Muscle layer of duodenum (tissue), 2 donors: ENCODE data around the gene TMEM135.

ENCODE experiments used
- H3K27ac ChIP-seq: one replicate; pipeline ENCODE4 v1.7.0; 2013; ENCODE audit warnings: mild to moderate bottlenecking, low read length
- H3K27me3 ChIP-seq: one replicate; pipeline ENCODE4 v1.7.0; 2013; ENCODE audit warnings: low read depth, mild to moderate bottlenecking, control low read depth, low read length
- H3K36me3 ChIP-seq, 2 donors: one replicate each; pipeline ENCODE4 v1.7.0; 2013; ENCODE audit warnings: low read length in 2 of 2, control low read depth in 1 of 2, mild to moderate bottlenecking in 1 of 2; ENCODE audit not compliant: insufficient read depth in 2 of 2, control insufficient read depth in 1 of 2
- H3K4me1 ChIP-seq, 2 donors: one replicate each; pipeline ENCODE4 v1.7.0; 2013; ENCODE audit warnings: low read length in 2 of 2, mild to moderate bottlenecking in 2 of 2, control low read depth in 1 of 2, moderate library complexity in 1 of 2; ENCODE audit not compliant: insufficient read depth in 2 of 2, control insufficient read depth in 1 of 2
- H3K4me3 ChIP-seq, 2 donors: one replicate each; pipeline ENCODE4 v1.7.0; 2013; ENCODE audit warnings: low read length in 2 of 2, low read depth in 1 of 2, mild to moderate bottlenecking in 1 of 2
- H3K9me3 ChIP-seq, 2 donors: one replicate each; pipeline ENCODE4 v1.7.0; 2013; ENCODE audit warnings: low read length in 2 of 2, control low read depth in 1 of 2, mild to moderate bottlenecking in 1 of 2; ENCODE audit not compliant: control insufficient read depth in 1 of 2
- donor health status: healthy.

The TMEM135 gene

DNA sequence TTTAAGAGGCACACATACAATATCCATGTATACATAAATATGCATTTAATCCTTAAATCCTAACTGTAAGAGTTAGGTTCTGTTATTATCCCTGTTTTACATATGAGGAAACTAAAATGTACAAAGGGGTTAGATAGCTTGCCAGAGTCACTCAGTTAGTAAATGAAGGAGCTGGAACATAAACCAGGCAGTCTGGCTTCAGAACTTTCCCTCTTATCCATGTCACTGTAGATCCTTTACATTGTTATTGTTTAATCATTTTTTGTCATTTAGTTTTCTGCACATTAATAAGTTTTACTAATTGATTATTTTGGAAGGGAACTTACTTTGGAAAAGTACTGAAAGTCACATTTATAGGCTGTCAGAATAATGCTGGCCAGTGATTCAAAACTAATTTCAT lies 282.4 kb downstream of the TMEM135 start:
- Histone ChIP-seq H3K36me3 (peaks cover 0 to 8% of the 10 kb centered on the region in 2 donors), H3K4me3 (no peak overlapping the region), H3K27ac (no peak overlapping the region), H3K4me1 (no peaks in the 10 kb centered on the region), H3K27me3 (no peaks in the 10 kb centered on the region), H3K9me3 (no peaks in the 10 kb centered on the region)

DNA sequence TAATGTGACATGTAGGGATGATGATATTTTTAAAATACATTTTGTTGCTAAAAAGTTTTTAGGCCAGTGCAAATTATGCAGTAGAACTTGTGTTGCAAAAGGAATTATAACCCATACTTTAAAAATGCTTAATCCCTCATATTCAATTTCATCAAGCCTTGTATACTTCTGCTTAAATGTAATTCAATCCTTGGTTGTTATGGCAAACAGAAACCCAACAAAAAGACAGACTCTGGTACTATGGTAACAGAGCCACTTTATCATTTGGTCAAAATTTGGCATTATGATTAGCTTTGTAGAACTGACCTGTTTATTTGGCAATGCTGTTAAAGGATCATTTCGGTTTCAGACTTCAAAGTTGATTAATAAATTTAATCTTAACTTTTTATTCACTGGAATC lies 284.8 kb downstream of the TMEM135 start:
- no peak overlapping the region for H3K27ac ChIP-seq
- peaks cover 0 to 8% of the 10 kb centered on the region in 2 donors for H3K36me3 ChIP-seq
- H3K27me3 ChIP-seq, result no peaks in the 10 kb centered on the region
- no peaks in the 10 kb centered on the region for H3K4me1 ChIP-seq
- H3K4me3 ChIP-seq, result no peak overlapping the region
- no peaks in the 10 kb centered on the region for H3K9me3 ChIP-seq

DNA sequence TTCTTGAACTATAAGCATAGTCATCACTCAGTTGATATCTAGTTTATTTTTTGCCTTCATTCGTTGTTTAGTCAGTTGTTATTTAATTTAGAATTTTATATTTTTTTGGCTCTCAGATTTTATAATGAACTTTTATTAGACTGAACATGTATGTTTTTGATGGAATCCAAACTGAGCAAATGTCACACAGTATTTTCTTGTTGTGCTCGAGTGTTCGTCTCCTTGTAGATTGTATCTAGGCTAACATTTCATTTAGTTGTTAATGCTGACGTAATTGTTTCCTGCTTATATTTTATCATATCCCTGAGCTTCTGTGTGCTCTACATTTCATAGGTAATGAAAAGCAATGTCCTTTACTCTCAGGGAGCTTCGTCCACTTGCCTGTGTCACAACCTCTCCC lies 286.2 kb downstream of the TMEM135 start:
- H3K9me3 ChIP-seq, result no peaks in the 10 kb centered on the region
- no peak overlapping the region for H3K4me3 ChIP-seq
- no peaks in the 10 kb centered on the region for H3K27me3 ChIP-seq
- H3K27ac ChIP-seq, result no peak overlapping the region
- H3K36me3 ChIP-seq, result peaks cover 0 to 8% of the 10 kb centered on the region in 2 donors
- no peaks in the 10 kb centered on the region for H3K4me1 ChIP-seq

DNA sequence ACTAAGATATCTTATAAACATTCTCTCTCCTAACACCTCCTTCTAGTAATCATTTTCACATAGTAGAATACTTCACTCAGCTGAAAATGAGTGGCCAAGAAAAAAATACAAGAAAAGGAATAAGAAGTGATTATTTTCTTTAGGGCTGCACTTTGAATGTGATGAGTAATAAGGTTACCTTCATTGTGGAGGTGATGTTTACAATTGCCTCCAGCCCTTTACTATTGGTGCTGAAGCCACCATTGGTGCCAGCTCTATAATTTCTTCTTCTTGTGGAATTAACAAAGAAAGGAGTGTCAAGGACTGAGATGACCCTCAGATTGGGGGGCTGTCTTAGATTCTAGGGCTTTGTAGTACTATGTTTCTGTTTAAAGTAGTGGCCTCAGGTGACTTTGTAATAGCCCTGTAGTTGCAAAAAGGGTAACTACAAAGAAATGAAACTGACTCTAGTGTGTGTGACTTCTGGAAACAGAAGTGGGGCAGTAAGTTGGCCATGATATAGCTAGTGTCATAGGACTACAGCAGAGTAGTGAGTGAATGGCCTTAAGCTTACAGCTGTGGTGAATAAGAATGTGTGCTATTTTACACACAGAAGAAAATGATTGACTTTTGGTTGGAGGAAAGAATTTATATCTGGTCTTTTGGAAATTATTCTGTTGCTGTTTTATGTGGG lies 287.2 kb downstream of the TMEM135 start:
- no peaks in the 10 kb centered on the region for H3K4me1 ChIP-seq
- H3K9me3 ChIP-seq, result no peaks in the 10 kb centered on the region
- H3K27ac ChIP-seq, result no peak overlapping the region
- peaks cover 0 to 8% of the 10 kb centered on the region in 2 donors for H3K36me3 ChIP-seq
- H3K4me3 ChIP-seq, result no peak overlapping the region
- no peaks in the 10 kb centered on the region for H3K27me3 ChIP-seq

DNA sequence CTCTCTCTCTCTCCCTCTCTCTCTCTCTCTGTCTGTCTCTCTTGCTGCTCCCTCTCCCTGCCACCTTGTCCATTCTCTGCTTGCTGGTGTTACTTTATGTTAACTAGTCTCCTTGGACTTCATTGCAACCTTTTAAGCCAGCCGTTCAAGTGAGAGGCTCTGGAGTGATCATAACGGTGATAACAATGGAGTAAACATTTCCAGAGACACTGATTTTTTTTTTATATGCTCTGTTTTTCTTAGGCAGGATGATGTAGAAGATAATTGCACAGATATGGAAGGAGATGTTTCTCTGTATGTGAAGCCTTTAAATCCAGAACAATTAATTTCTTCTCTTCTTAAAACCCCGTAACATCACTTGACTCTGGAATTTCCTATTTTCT lies 287.7 kb downstream of the TMEM135 start:
- Histone ChIP-seq H3K9me3 (no peaks in the 10 kb centered on the region), H3K27ac (no peak overlapping the region), H3K4me1 (no peaks in the 10 kb centered on the region), H3K4me3 (no peak overlapping the region), H3K27me3 (no peaks in the 10 kb centered on the region), H3K36me3 (peaks cover 0 to 8% of the 10 kb centered on the region in 2 donors)

DNA sequence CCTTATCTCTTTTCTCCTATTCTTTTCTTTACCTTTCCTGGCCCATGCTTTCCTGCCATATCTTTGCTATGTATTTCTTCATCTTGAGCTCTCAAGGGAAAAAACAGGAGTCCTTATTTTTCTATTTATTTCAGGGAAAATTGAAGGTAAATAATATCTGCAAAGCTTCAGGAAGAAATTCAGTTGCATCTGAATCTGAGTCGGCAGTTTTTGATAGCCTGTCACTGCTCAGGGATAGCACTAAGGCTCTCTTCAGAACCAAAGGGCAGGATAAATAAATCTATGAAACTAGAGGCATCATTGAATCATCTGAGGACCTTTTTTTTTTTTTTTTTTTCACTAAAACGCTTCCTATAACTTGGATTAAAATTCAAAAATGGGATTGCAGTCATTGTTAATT lies 288.9 kb downstream of the TMEM135 start:
- no peak overlapping the region for H3K27ac ChIP-seq
- H3K36me3 ChIP-seq, result peaks cover 0 to 8% of the 10 kb centered on the region in 2 donors
- H3K4me3 ChIP-seq, result no peak overlapping the region
- no peaks in the 10 kb centered on the region for H3K9me3 ChIP-seq
- H3K4me1 ChIP-seq, result no peaks in the 10 kb centered on the region
- no peaks in the 10 kb centered on the region for H3K27me3 ChIP-seq

DNA sequence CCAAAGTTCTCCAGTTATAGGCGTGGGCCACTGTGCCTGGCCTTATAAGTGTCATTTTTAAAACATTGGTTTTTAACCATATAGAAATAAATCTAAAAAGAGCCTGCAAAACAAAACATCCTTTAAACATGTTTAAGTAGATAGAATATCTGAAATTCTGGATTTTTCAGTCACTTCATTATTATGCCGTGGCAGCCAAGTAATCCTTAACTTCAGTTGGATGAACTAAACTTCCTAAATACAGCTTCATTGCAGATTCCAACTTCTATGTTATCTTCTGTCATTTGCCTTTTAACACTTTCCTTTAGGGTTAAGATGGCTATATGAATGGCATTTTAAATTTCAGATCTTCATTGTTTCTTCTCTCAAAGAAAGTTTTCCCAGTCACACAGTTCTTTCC lies 291.4 kb downstream of the TMEM135 start:
- H3K4me3 ChIP-seq, result no peak overlapping the region
- H3K27me3 ChIP-seq, result no peaks in the 10 kb centered on the region
- no peaks in the 10 kb centered on the region for H3K4me1 ChIP-seq
- no peaks in the 10 kb centered on the region for H3K9me3 ChIP-seq
- no peaks in the 10 kb centered on the region for H3K36me3 ChIP-seq
- H3K27ac ChIP-seq, result no peak overlapping the region

DNA sequence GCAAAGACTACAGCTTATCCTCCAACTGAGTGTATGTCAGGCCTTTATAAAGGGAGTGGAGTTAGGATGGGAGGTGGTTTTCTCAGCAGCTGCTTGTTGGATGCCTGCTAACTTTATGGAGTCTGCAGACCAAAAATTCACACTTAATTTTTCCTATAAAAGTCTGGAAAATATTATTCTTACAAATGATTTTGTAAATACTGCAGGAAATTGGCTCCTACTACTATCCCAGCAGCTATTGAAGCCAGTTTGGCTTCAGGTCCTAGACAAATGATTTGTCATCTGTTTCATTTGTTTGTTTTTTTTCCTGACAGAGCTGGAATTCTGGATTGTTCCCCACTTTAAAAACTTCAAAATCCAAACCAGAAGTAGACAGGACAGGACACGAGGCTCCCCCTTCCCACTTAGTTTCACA lies 292.5 kb downstream of the TMEM135 start:
- Histone ChIP-seq H3K36me3 (no peaks in the 10 kb centered on the region), H3K27me3 (no peaks in the 10 kb centered on the region), H3K27ac (no peak overlapping the region), H3K9me3 (no peaks in the 10 kb centered on the region), H3K4me1 (no peaks in the 10 kb centered on the region), H3K4me3 (no peak overlapping the region)

DNA sequence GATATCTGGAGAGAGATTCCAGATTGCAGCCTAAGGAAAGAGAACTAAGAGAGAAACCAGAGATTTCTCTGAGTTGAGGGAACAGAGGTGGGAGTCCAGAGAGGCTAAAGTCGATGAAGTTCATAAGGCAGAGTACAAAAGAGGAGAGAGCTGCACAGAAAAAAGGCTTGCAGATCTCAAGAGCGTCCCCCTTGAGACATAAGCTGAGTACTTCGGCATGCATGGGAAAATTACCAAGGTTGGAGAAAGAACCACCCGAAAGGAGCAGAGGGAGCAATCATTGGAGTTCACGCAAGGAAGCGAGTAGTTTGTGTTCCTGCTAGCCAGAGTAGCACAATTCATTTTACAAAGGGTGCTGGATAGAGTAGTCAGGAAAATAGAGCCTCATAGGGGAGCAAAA lies 293.5 kb downstream of the TMEM135 start:
- no peak overlapping the region for H3K27ac ChIP-seq
- no peaks in the 10 kb centered on the region for H3K27me3 ChIP-seq
- no peaks in the 10 kb centered on the region for H3K36me3 ChIP-seq
- H3K4me3 ChIP-seq, result no peak overlapping the region
- H3K4me1 ChIP-seq, result no peaks in the 10 kb centered on the region
- no peaks in the 10 kb centered on the region for H3K9me3 ChIP-seq

DNA sequence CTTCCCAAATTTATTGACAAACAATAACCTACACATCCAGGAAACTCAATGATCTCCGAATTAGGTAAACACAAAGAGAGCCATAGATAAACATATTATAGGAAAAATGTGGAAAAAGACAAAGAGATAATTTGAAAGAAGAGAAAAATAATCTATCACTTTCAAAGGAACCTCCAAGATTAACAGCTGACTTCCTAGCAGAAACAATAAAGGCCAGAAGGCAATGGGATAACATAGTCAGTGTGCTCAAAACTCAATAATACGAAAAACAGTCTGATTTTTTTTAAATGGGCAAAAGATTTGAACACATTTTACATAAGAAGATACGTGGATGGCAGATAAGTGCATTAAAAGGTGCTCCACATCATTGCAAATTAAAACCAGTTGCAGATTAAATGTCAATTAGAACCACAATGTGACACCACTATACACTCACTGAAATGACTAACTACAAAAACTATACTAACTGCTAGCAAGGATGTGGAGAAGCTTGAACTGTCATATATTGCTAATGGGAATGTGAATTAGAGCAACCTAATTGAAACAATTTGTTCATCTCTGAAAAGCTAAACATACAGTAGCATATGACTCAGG lies 300.4 kb downstream of the TMEM135 start:
- no peaks in the 10 kb centered on the region for H3K27me3 ChIP-seq
- H3K36me3 ChIP-seq, result no peaks in the 10 kb centered on the region
- no peak overlapping the region for H3K4me3 ChIP-seq
- H3K27ac ChIP-seq, result no peak overlapping the region
- no peaks in the 10 kb centered on the region for H3K4me1 ChIP-seq
- H3K9me3 ChIP-seq, result peaks cover 0 to 19% of the 10 kb centered on the region in 2 donors

DNA sequence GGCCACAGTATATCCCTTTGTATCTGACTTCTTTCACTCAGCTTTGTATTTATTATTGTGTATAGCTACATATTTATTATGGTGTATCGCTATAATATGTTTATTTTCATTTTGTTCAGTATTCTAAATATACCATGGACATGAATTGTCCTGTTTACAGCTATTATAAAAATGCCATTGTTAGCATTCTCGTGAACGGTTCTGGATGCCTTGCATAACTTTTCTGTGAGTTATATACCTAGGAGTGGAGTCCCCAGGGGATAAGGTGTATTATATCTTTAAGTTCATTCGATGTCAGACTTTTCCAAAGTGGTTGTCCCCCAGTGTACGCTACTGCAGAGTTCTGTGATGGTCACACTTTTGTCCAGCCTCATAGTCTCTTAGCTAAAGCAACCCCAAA lies 301.7 kb downstream of the TMEM135 start:
- Histone ChIP-seq H3K36me3 (no peaks in the 10 kb centered on the region), H3K4me1 (no peaks in the 10 kb centered on the region), H3K4me3 (no peak overlapping the region), H3K27ac (no peak overlapping the region), H3K9me3 (peaks cover 0 to 19% of the 10 kb centered on the region in 2 donors), H3K27me3 (no peaks in the 10 kb centered on the region)

DNA sequence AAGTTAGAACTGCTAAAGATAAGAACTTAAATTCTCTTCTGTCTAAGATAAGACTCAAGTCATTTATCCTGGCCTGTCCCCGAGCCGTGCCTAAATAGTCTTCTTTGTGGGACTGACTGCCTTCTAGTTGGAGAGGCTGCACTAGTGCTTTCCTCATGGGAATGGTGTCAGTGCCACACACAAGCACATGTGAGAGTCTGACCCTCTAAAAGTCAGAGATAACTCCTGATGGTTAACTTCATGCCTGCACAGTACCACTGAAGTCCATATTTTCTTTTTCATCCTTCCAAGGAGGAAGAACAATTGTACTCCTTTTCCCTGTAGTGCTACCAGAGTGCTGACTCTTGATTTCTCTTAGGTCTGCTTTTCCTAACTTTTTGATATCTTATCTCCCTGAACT lies 309.7 kb downstream of the TMEM135 start:
- no peak overlapping the region for H3K27ac ChIP-seq
- no peaks in the 10 kb centered on the region for H3K9me3 ChIP-seq

More for the DNA sequence above, 309.7 kb downstream of the TMEM135 start:
- Histone ChIP-seq H3K36me3 (no peaks in the 10 kb centered on the region), H3K4me1 (peaks cover 0 to 2% of the 10 kb centered on the region in 2 donors), H3K27me3 (no peaks in the 10 kb centered on the region), H3K4me3 (no peak overlapping the region)
